Activated CD4-positive, alpha-beta T cell treated with anti-CD3 and anti-CD28 coated beads for 24 hours (primary cell): ENCODE results near the gene GNAI3.

Experiments used
- DNase-seq, 2 donors: peaks; one replicate each; pipeline ENCODE4 v3.0.0-alpha.2; 2020; ENCODE audit warnings: low read depth in 2 of 2

The GNAI3 gene

GRCh38 chr1:109637446-109637845 lies 89.0 kb downstream of the GNAI3 start:
- no peak for DNase-seq

GRCh38 chr1:109639063-109639840 lies 90.8 kb downstream of the GNAI3 start:
- no peak for DNase-seq

GRCh38 chr1:109639841-109640184 lies 91.4 kb downstream of the GNAI3 start:
- no peak for DNase-seq

GRCh38 chr1:109640285-109640865 lies 92.0 kb downstream of the GNAI3 start:
- peak; percentile 92 to 94 for DNase-seq

- DNase-seq: no peak
Observed at GRCh38 chr1:109641078-109641740, 92.8 kb downstream of the GNAI3 start.

GRCh38 chr1:109641861-109642260 lies 93.4 kb downstream of the GNAI3 start:
- no peak for DNase-seq

GRCh38 chr1:109642626-109643025 lies 94.2 kb downstream of the GNAI3 start:
- DNase-seq: no peak

- DNase-seq: peak; percentile 87 to 88
Observed at GRCh38 chr1:109643385-109644230, 95.2 kb downstream of the GNAI3 start.

- no peak for DNase-seq
Observed at GRCh38 chr1:109644670-109645069, 96.3 kb downstream of the GNAI3 start.

- DNase-seq: no peak
Observed at GRCh38 chr1:109649491-109649914, 101.1 kb downstream of the GNAI3 start.

- no peak for DNase-seq
Observed at GRCh38 chr1:109650609-109651008, 102.2 kb downstream of the GNAI3 start.

- no peak for DNase-seq
Observed at GRCh38 chr1:109652402-109652801, 104.0 kb downstream of the GNAI3 start.

- no peak for DNase-seq
Observed at GRCh38 chr1:109653306-109653705, 104.9 kb downstream of the GNAI3 start.

GRCh38 chr1:109654519-109654918 lies 106.1 kb downstream of the GNAI3 start:
- DNase-seq: no peak

GRCh38 chr1:109655615-109656519 lies 107.5 kb downstream of the GNAI3 start, which contains the start of gene GSTM4:
GSTM4 (plus strand) TSS chr1:109656099; CDS start chr1:109656390, 291 bp downstream.
- peak; percentile 62 to 74 for DNase-seq

- no peak for DNase-seq
Observed at GRCh38 chr1:109657395-109657794, 109.0 kb downstream of the GNAI3 start.

GRCh38 chr1:109657970-109658369 lies 109.6 kb downstream of the GNAI3 start:
- no peak for DNase-seq

GRCh38 chr1:109658533-109659042 lies 110.2 kb downstream of the GNAI3 start:
- DNase-seq: no peak

- DNase-seq: no peak
Observed at GRCh38 chr1:109659145-109659544, 110.7 kb downstream of the GNAI3 start.

GRCh38 chr1:109659997-109660690 lies 111.7 kb downstream of the GNAI3 start:
- DNase-seq: no peak
